HG03432 (cell line): ENCODE data around the gene CFAP73.
A peak's percentile ranks its signal among the peaks of the same experiment; 100 is the strongest.
"Not testable (repeated sequence)": the region's sequence is repeated elsewhere in the genome, so short reads cannot be mapped to it uniquely, and the experiment has no call there.

Experiments
- ATAC-seq: cut with Tn5 transposase; IDR thresholded peaks from one replicate; pipeline ENCODE4 v1.9.1; 2021; ENCODE audit warnings: mild to moderate bottlenecking, moderate library complexity; ENCODE audit not compliant: unreplicated experiment

The CFAP73 gene

DNA sequence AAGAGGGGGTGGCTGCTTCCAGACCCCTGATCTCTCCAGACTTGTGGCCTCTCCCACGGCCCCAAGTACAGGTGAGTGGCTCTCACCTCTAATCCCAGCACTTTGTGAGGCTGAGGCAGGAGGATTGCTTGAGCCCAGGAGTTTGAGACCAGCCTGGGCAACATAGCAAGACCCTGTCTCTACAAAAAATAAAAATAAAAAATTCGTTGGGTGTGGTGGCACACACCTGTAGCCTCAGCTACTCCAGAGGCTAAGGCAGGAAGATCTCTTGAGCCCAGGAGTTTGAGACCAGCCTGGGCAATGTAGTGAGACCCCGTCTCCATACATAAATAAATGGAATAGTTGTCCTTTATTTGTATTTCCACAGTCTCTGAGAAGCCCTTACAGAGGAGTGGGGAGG lies 7.8 kb upstream of the CFAP73 start:
- ATAC-seq, result not testable (repeated sequence)

GRCh38 chr12:113142173-113142885 lies 7.2 kb upstream of the CFAP73 start:
- ATAC-seq, result no peak

DNA sequence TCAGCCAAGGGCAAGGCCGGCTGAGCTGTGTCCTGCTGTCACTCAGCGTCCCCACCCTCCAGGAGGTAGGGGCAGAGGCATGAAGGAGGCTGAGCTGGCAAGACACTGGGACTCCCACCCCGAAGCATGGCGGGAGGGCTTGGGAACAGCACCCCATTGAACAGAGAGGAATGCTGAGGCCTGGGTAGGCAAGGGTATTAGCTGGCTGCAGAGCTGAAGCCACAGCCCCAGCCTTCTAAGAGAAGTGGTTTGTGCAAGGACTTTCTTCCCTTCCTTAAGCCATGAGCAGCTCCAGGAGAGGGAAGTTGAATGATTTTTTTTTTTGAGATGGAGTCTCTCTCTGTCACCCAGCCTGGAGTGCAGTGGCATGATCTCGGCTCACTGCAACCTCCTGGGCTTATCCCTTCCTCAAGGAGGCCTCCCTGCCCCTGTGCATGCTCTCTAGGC lies 6.6 kb upstream of the CFAP73 start:
- ATAC-seq, result no peak

GRCh38 chr12:113143959-113144358 lies 5.6 kb upstream of the CFAP73 start:
- ATAC-seq, result no peak

- no peak for ATAC-seq
Observed at GRCh38 chr12:113144806-113145205, 4.7 kb upstream of the CFAP73 start.

DNA sequence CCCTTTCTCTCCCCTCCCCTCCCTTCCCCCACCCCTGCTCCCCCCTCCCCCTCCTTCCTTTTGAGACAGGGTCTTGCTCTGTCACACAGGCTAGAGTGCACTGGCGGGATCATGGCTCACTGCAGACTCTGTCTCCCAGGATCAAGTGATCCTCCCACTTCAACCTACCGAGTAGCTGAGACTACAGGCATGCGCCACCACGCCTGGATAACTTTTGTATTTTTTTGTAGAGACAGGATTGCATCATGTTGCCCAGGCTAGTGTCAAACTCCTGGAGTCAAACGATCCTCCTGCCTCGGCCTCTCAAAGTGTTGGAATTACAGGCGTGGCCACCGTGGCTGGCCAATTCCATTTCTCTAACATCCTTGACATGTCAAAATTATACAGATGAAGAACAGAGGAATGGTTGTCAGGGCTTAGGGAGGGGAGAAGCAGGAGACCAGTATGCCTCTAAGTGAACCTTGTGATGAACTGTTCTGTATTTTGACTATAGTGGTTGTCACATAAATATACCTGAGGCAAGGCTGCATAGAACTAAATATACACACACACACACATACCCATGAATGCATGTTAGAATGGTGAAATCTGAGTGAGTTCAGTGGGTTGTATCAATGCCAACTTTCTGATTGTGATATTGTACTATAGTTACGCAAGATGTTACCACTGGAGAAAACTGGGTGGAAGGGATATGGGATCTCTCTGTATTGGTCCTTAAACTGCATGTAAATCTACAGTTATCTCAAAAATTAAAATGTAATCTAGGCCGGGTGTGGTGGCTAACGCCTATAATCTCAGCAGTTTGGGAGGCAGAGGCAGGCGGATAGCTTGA lies 3.6 kb upstream of the CFAP73 start:
- ATAC-seq, result no peak

GRCh38 chr12:113146999-113147398 lies 2.5 kb upstream of the CFAP73 start:
- no peak for ATAC-seq

GRCh38 chr12:113151655-113152054 lies 2.1 kb downstream of the CFAP73 start:
- ATAC-seq, result no peak

DNA sequence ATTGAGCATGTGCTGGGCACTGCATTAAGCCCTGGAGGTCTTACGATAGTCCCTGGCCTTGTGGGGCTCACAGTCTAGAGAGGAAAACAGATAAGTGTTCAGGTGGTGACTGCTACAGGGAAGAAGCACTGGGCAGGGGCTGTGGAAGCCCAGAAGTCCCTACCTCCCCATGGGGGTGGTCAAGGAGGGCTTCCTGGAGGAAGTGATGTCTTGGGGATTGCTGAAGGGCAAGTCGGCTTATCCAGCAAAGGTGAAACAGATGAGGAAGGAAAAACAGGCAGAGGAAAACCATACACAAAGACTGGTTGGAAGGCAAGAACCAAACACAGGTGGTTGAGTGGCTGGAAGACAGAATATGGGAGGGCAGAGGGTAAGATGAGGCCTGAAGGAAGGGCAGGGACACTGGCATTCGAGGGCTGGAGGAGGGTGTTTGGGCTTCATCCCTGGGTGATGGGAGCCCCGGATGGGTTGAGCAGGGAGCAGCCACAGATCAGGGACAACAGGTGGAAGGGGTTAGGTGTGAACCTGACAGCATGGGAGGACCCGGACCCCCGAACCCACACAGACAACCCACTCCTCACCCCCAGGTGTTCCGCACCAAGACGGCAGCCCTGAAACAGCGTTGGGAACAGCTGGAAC lies 2.8 kb downstream of the CFAP73 start:
- no peak for ATAC-seq

GRCh38 chr12:113152835-113153814 lies 3.6 kb downstream of the CFAP73 start:
- peak; percentile 77 for ATAC-seq

GRCh38 chr12:113154351-113154973 lies 4.9 kb downstream of the CFAP73 start:
- no peak for ATAC-seq

DNA sequence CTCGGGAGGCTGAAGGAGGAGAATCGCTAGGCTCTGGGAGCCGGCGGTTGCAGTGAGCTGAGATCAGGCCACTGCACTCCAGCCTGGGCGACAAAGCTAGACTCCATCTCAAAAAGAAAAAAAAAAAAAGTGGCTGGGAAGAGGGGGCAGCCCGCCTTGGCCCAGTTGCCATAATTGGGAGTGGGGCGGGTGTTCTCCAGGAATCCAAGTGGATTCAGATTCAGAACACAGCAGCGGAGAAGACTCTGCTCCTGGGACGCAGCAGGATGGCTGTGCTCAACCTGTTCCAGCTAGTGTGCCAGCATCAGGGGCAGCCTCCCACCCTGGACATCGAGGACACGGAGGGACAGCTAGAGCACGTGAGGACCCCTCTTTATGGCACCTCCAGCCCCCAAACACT lies 5.5 kb downstream of the CFAP73 start:
- no peak for ATAC-seq

DNA sequence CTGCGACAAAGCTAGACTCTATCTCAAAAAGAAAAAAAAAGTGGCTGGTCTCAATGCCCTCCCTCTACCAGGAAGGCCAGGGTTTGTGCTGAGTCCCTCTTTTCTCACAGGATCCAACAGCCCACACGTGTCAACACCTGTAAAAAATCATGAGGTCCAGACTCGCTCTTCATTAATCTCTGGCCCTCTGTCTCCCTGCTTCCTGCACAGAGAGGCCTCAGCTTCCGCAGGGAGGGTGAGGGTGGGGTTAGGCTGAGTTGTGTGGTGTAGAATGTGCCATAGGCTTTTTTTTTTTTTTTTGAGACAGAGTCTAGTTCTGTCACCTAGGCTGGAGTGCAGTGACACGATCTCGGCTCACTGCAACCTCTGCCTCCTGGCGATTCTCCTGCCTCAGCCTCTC lies 6.1 kb downstream of the CFAP73 start:
- ATAC-seq, result no peak

- no peak for ATAC-seq
Observed at GRCh38 chr12:113157218-113157859, 7.8 kb downstream of the CFAP73 start.

- ATAC-seq, result no peak
Observed at GRCh38 chr12:113158439-113159203, 9.1 kb downstream of the CFAP73 start.

- no peak for ATAC-seq
Observed at GRCh38 chr12:113159937-113160336, 10.4 kb downstream of the CFAP73 start.

DNA sequence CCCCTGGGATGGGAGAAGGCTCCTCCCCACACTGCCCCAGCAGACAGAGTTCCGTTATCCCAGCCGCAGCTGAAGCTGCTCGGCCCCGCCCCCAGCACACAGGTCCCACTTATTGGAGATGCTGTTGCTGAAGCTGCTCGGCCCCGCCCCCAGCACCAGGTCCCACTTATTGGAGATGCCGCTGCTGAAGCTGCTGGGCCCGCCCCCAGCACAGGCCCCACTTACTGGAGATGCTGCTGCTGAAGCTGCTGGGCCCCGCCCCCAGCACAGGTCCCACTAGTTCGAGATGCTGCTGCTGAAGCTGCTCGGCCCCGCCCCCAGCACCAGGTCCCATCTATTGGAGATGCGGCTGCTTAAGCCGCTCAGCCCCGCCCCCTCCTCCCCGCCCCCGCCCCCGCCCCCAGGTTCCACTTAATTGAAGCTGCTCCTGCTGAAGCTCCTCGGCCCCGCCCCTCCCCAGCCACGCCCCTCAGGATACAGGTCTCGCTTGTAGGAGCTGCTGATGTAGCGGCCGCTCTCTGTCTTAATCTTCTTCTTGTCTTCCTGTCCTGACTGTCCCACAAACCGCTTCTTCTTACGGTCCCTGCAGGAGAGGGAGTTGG lies 12.0 kb downstream of the CFAP73 start:
- no peak for ATAC-seq
